GM10266 (cell line): ENCODE measurements around the gene PROSER2.

Source experiments
- DNase-seq: peaks from one replicate; pipeline ENCODE4 v3.0.0; 2012; ENCODE audit errors: extremely low spot score
- TF ChIP-seq, protein P1 (sequence below): IDR thresholded peaks from 2 replicates; pipeline ENCODE4 v1.5.1; 2012; ENCODE audit warnings: mild to moderate bottlenecking, low read depth; ENCODE audit not compliant: control insufficient read depth, insufficient read depth; ENCODE audit errors: missing control alignments

PROSER2 gene

DNA sequence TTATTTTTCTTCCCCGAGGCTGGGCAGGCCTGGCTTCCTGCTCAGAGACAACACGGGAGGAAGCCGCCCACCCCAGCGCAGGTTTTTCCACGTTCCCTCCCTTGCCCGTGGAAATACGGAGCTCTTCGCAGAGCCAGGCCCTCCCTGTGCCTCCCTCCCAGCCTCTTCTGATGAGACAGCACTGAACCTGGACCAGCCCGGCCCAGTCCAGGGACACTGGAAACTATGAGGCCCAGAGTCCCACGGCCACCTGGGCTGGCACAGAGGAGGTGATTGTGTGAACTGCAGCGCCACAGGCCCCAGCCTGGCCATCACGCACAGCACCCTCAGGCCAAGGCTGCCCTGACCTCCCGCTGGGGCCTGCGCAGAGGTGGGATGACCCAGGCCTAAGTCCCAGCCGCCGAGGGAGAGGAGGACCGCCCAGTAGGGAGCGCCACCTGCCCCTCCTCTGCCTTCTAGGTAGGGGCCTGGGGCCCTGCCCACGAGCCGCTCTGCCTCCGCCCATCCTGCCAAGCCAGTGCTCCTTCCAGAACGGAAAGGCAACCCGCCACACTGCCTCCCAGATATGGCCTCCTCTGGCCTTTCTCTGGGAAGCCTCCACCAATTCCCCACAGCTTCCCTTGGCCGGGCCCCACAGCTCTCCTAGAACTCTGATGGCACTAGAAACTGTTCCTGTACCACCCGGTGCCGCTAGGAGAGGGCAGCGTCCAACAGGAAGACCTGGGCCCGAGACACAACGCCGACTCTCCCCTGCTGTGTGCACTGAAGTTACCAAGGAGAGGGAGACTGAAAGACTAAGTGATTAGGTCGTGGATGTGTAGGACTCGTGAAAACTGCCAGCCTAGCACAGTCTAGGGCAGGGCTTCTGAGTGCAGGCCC, 57.2 kb downstream of the PROSER2 start:
- TF ChIP-seq, protein P1, sequence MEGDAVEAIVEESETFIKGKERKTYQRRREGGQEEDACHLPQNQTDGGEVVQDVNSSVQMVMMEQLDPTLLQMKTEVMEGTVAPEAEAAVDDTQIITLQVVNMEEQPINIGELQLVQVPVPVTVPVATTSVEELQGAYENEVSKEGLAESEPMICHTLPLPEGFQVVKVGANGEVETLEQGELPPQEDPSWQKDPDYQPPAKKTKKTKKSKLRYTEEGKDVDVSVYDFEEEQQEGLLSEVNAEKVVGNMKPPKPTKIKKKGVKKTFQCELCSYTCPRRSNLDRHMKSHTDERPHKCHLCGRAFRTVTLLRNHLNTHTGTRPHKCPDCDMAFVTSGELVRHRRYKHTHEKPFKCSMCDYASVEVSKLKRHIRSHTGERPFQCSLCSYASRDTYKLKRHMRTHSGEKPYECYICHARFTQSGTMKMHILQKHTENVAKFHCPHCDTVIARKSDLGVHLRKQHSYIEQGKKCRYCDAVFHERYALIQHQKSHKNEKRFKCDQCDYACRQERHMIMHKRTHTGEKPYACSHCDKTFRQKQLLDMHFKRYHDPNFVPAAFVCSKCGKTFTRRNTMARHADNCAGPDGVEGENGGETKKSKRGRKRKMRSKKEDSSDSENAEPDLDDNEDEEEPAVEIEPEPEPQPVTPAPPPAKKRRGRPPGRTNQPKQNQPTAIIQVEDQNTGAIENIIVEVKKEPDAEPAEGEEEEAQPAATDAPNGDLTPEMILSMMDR: no peak
- DNase-seq: no peak

DNA sequence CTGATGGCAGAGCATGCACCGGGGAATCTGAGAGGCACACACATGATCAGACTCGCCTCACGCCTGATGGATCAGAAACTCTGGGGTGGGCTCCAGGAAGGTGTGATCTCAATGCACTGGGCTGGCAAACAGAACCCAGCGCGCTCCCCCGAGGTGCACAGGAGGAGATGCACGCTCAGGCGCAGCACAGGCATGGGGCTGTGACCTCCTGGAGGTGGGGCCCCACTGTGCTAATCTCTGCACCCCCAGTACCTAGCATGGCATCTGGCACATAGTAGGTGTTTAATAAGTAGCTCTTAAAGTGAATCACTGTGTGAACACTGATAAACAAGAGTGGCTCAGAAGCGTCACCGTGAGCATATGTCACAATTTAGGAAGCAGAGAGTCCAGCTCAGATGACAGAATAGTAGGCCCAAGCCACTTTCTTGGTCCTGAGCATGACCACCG, 57.9 kb downstream of the PROSER2 start:
- TF ChIP-seq, protein P1: no peak
- no peak for DNase-seq

DNA sequence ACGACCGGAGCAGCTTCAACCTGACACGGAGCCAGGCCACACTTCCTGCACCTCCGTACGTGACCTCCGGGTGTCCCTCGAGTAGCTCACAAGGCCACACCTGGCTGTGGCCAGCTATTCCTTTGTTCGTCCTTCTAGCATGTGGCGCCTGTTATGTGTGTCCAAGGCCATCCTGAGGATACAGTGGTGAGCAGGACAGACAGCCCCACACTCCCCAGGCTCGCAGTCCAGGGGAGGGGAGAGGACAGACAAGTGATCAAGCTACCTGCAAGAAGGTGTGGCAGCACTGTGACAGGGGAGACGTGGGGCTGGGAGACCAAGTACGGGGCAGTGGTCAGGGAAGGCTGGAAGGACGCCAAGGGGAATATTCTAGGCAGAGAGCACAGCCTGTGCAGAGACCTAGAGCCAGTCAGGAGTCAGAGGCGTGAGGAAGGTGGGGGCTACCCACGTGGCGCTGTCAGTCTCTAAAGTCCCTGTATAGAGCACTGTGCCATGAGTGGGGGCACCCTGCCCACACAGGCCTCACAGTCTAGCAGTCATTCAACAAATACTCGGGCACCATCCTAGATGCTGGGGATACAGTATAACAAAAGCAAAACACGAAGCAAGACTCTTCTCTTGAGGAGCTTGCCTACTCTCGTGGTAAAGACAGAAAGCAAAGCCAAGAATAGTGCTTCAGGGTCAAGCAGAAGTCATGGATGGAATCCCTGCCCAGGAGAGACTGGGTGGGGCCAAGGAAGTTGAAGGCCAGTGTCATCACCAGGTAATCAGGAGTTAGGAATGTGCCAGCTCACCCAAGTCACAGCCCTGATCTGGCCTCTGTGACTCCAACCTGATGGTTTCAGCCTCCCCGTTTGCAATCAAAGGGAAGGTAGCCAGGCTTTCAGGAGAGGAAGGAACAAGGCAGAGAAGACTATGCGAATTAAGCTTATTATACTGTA, 58.6 kb downstream of the PROSER2 start:
- DNase-seq: no peak
- TF ChIP-seq, protein P1: no peak

DNA sequence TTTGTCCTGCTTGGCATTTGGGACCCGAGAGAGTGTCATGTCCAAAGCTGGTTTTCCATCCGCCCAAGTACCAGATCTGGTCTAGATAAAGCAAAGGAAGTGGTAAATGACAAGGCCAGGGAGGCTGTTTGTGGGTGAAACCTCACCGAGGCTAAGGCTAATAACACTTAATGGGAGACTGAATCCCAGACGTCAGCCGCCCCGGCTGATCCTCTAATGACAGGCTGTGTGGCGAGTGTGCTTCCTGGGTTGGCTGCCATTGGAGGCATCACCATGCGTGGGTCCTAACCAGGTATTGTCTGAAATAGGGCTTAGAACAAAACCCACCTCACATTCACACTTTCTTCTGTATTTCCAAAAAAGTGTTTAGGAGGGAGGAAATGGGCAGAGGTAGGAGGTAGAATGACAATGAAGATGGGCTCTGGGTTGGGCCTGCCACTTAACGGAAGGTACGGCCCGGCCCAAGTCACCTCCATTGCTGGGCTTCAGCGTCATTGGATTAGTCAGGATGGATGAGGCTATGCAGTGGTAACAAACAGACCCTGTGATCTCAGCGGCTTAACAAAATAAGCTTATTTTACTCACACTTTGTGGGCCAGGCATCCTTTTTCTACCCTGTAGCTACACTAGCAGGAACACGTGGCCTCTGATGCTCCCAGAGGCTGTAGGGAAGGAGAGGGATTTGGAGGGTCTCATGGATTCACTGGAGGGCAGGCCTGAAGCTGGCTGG, 59.7 kb downstream of the PROSER2 start:
- TF ChIP-seq, protein P1: no peak

DNA sequence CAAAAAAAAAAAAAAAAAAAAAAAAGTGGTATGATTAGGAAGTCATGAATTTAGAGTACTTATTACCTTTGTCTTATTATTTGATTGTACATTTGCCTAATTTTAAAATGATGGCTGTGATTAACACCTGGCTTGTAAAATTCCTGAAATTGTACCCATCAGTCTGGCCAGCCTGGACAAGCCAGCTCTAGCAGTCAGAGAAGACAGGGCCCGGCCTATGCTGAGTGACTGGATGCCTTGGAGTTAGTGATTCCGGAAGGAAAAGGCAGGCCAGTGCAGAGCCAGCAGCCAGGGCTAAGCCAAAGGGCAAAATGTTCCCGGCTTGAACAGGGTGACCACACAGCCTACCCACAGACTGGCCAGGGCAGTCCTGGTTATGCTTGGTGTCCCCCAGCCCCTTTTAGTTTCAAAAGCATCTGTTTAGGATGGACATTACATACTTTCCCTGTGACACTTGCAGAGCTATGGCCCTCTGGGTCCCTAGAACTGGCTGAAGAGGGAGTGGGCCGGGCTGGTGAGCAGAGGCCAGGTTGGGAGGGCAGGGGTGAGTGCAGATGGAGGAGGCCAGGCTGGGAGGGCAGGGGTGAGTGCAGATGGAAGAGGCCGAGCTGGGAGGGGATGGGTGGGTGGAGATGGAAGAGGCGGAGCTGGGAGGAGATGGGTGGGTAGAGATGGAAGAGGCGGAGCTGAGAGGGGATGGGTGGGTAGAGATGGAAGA, 61.7 kb downstream of the PROSER2 start:
- TF ChIP-seq, protein P1: no peak
- DNase-seq: no peak

More for the DNA sequence above, 59.7 kb downstream of the PROSER2 start:
- DNase-seq: no peak

DNA sequence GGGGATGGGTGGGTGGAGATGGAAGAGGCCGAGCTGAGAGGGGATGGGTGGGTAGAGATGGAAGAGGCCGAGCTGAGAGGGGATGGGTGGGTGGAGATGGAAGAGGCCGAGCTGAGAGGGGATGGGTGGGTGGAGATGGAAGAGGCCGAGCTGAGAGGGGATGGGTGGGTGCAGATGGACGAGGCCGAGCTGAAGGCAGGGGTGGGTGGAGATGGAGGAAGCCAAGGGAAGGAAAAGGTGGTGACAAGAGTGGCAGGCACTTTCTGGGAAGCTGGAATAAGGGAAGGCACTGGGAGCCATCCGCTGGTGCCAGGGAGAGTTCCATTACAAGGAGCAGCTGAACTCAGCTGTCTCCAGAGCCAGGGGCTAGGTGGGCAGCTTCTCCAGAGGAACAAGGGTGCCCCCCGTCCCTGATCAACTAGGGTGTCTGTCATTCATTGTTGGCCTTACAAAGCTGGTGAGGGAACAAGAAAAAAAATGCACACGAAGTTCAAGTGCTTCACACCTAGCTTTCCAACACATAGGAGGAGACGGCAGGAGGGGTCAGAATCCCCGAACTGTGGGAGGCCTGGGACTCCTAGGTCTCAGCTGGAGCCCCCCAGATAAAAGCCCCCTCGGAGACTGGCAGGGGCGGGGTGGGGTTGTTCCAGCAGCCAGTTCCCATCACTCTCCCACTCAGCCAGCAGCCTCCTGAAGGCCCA, 62.4 kb downstream of the PROSER2 start:
- TF ChIP-seq, protein P1: no peak
- DNase-seq: no peak
